ENCODE results near the gene CAPZB.

CAPZB gene

DNA sequence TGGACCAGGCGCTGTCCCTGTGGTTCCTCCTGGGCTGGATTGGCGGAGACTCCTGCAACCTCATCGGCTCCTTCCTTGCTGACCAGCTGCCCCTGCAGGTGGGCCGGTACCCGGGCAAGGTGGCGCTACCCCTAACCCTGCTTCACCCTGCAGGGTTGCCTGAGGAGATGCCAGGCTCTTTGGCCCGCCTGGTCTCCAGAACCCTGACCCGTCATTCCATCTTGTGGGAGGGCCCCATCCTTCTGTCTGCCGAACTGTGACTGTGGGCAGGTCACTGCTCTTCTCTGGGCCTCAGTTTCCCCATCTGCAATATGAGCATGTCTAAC is 160.7 kb downstream of the CAPZB start:
- no peak overlapping the region for H3K4me3 ChIP-seq (ENCODE audit: low read depth, low read length)
- TF ChIP-seq, protein P1, sequence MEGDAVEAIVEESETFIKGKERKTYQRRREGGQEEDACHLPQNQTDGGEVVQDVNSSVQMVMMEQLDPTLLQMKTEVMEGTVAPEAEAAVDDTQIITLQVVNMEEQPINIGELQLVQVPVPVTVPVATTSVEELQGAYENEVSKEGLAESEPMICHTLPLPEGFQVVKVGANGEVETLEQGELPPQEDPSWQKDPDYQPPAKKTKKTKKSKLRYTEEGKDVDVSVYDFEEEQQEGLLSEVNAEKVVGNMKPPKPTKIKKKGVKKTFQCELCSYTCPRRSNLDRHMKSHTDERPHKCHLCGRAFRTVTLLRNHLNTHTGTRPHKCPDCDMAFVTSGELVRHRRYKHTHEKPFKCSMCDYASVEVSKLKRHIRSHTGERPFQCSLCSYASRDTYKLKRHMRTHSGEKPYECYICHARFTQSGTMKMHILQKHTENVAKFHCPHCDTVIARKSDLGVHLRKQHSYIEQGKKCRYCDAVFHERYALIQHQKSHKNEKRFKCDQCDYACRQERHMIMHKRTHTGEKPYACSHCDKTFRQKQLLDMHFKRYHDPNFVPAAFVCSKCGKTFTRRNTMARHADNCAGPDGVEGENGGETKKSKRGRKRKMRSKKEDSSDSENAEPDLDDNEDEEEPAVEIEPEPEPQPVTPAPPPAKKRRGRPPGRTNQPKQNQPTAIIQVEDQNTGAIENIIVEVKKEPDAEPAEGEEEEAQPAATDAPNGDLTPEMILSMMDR (IDR thresholded peaks at IDR 0.05; ENCODE audit: low read depth, low read length, missing control alignments): no peak
- in situ Hi-C loops (cut with HindIII; ENCODE audit: low sequenced_read_pairs): no loop called here
- DNase-seq (ENCODE audit: low read depth): no peak

DNA sequence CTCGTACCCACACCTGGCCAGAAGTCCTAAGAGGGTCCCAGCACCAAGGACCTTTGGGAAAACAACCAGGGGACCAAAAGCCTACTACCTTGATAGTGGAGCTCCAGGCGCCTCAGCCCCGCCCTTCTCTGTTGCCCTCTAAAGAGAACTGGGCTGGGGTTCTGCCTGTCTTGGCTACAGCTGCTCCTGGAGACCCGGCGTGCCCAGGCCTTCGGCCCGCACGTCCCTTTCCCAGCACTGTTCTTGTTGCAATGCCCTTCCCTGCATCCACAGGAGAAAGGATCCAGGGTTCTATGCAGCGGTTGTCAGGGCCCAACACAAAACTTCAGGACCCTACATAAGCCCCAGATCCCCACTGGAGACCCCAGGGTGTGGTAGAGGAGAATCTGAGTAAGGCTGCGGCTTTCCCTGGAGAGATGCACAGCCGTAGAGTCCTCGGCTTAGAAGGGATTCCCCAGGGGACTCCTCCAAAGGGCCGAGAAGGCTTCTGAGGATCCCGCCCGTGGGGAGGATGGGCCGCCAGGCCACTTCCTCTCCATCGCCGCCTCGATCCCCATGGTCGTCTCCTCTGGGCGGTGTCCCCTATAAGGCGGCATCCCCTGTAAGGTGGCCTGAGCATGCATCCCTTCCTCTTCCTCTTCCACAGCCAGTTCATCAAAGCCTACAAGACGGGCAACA is 161.2 kb downstream of the CAPZB start:
- no peak overlapping the region for H3K4me3 ChIP-seq (ENCODE audit: low read depth, low read length)
- in situ Hi-C loops (cut with HindIII; ENCODE audit: low sequenced_read_pairs): no loop called here
- TF ChIP-seq, protein P1 (IDR thresholded peaks at IDR 0.05; ENCODE audit: low read depth, low read length, missing control alignments): no peak
- no peak for DNase-seq (ENCODE audit: low read depth)

DNA sequence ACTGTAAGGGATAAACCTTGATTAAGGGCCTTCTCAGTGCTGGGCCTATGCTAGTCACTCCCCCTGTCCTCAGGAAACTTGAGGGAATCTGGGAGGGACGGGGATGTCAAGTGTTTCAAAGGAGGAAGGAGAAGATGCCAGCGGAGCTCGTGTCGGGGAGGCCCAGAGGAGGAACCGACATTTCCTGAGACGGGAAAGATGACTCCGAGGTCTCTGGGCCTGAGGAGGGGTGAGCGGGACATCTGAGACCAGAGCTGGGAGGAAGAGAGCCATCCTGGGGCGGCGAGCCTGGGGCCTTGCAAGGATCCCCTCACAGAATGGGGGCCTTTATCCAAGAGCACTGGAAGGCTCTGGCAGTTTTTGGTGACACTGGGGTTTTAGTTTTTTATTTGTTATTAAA is 162.9 kb downstream of the CAPZB start:
- no peak overlapping the region for H3K4me3 ChIP-seq (ENCODE audit: low read depth, low read length)
- TF ChIP-seq, protein P1 (IDR thresholded peaks at IDR 0.05; ENCODE audit: low read depth, low read length, missing control alignments): no peak

DNA sequence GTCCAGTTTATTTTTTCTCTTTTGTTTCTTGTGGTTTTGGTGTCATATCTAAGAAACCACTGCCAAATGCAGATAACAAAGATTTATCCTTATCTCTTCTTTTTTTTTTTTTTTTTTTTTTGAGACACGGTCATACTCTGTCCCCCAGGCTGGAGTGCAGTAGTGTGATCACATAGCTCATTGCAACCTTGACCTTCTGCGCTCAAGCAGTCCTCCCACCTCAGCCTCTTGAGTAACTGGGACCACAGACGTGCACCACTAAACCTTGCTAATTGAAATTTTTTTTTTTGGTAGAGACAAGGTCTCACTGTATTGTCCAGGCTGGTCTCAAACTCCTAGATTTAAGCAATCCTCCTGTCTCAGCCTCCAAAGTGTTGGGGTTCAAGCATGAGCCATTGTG is 164.3 kb downstream of the CAPZB start:
- DNase-seq (ENCODE audit: low read depth): no peak
- in situ Hi-C loops (cut with HindIII; ENCODE audit: low sequenced_read_pairs): no loop called here
- no peak overlapping the region for H3K4me3 ChIP-seq (ENCODE audit: low read depth, low read length)
- TF ChIP-seq, protein P1 (IDR thresholded peaks at IDR 0.05; ENCODE audit: low read depth, low read length, missing control alignments): no peak

More for the DNA sequence above, 162.9 kb downstream of the CAPZB start:
- no peak for DNase-seq (ENCODE audit: low read depth)
- in situ Hi-C loops (cut with HindIII; ENCODE audit: low sequenced_read_pairs): no loop called here

DNA sequence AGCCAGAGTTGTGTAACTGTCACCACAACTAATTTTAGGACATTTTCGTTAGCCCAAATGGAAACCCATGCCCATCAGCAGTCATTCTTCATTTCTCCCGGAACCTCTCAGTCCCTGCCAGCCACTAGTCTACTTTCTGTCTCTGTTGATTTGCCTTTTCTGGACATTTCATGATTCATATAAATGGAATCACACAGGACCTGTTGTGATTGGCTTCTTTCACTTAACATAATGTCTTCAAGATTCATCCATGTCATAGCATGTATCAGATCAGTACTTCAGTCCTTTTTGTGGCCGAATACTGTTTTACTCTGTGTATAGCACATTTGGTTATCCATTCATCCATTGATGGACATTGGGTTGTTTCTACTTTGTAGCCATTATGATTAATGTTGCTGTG is 166.1 kb downstream of the CAPZB start:
- TF ChIP-seq, protein P1 (IDR thresholded peaks at IDR 0.05; ENCODE audit: low read depth, low read length, missing control alignments): no peak
- no peak overlapping the region for H3K4me3 ChIP-seq (ENCODE audit: low read depth, low read length)
- in situ Hi-C loops (cut with HindIII; ENCODE audit: low sequenced_read_pairs): no loop called here
- no peak for DNase-seq (ENCODE audit: low read depth)

DNA sequence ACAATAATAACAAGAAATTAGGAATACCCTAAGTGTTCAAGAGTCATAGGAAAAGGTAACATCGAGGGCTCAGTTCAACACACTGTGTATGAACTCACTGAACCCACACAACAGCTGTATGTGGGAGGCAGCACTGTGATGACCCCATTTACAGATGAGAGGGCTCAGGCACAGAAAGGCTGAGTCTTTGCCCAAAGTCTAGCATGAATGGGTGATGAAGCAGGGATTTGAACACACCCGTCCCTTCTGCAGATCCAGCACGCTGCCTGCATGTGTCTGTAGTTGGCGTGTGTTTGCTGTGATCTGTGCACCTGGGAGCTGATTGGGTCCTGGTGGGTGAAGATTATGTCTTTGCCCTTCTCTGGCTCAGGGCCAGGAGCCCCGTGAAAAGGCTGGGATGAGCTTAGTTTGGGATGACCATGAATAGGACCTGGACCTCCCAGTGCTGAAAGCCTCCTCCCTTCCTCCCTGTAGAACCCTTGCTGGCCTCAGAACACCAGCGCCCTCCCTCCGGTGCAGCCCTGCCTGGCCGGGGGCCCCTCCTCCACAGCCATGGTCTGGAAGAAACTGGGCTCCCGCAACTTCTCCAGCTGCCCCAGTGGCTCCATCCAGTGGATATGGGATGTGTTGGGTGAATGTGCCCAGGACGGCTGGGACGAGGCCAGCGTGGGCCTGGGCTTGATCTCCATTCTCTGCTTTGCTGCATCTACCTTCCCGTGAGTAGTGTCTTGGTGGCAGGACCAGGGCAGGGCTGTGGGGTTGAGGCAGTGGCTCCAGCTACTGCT is 168.0 kb downstream of the CAPZB start:
- in situ Hi-C loops (cut with HindIII; ENCODE audit: low sequenced_read_pairs): no loop called here
- no peak for DNase-seq (ENCODE audit: low read depth)
- H3K4me3 ChIP-seq (ENCODE audit: low read depth, low read length): no peak overlapping the region
- TF ChIP-seq, protein P1 (IDR thresholded peaks at IDR 0.05; ENCODE audit: low read depth, low read length, missing control alignments): no peak

Data from astrocyte of the cerebellum (primary cell).